Stimulated activated CD4-positive, alpha-beta T cell treated with anti-CD3 and anti-CD28 coated beads, Interleukin-2, amount 100 ng/mL, for 24 hours (primary cell): Measurements from ENCODE around the gene MYRIP.
A peak's percentile ranks its signal among the peaks of the same experiment; 100 is the strongest.

Source experiments
- DNase-seq, 2 donors: peaks; one replicate each; pipeline ENCODE4 v3.0.0-alpha.2; 2020

Gene MYRIP

DNA sequence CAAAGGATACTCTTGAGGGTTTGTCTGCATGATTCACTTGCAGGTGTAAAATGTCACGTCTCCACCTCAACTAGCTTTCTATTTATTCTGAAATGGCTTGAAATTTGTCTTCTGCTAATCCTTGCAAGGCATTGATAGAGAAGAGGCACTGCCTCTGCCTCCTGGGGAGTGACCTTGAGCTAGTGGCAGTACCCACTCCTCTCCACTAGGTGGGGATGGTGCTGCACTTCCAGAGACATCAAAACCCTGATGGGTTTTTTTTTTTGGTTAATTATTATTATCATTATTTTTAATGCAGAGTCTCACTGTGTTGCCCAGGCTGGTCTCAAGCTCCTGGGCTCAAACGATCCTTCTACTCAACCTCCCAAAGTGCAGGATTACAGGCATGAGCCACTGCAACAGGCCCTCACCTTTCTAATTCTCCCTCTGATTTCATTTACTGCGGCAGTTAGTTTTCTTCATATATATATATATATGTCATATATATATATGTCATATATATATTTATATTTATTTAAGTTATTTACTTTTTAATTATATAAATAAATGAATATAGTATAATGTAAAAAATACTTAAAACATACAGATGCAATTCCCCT is 382.5 kb downstream of the MYRIP start:
- DNase-seq = peak; percentile 64 to 68

GRCh38 chr3:40192628-40193027 is 383.2 kb downstream of the MYRIP start:
- DNase-seq = no peak

DNA sequence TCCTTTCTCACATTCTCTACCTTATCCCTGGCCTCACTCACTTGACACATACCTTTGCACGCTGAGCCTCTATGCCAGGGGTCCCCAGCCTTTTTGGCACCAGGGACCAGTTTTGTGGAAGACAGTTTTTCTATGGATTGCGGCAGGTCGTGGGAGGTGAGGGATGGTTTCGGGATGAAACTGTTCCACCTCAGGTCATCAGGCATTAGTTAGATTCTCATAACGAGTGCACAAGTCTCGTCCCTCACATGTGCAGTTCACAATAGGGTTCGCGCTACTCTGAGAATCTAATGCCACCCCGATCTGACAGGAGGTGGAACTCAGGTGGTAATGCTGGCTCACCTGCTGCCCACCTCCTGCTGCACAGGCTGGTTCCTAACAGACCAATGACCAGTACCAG is 387.6 kb downstream of the MYRIP start:
- no peak for DNase-seq

DNA sequence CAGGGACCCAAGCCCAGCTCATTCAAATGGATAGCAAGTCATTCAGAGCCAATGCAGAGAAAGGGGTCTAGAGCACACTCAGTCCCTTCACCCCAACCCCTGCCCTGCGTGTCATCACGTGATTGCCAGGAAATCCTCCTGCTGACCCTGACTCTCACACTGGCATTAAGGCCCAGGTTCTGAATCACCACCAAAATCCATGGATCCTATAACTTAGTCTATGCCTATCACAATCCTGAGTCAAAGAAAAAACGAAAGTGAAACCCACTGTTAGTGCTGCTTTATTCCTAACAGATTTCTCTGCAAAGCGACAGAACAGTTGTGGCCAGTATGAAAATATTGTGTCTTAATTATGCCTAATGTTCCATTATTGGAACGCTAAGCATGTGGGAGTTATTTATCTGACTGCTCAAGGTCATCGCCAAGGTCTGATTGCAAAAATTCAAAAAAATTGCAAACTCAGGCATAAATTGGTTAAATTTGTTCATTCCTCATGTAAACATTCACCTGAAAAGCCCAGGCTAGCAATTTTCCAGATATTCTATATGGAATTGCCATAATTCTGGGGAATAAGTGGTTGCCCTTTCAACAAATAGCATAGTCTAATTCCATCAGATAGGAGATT is 391.4 kb downstream of the MYRIP start:
- no peak for DNase-seq

DNA sequence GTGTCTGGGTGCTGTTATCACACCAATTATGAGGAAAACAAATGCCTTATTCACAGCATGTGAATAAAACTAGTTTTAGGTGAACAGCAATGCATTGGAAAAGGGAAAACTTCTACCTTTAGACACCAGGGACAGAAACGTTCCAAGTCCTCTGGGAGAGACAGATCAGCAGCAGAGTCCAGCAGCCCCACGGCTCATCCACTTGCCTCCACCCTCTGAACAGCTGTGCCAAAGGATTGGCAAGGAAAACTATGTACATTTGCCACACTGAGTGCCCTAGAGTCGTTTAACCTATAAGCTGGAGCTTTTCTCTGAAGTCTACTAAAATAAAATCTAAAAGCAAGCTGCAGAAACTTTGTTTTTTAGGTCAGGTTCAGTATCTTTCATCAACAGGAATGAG is 392.4 kb downstream of the MYRIP start:
- DNase-seq = no peak

DNA sequence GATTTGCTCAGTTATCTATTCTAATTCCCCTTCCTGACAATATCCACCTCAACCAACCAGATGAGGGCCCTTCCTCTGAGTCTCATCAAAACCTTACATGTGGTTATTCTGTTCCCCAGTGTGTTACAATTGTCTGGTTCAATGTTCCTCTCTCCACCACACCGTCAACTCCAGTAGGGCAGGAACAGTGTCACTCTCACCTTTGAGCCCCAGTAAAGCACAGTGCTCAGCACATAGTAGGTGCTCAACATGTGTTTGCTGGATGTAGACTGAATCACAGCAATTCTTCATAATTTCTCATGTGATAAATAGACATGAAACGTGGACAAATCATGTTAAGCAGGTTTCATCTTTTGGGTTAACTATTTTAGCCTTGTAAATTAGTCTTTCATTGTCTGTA is 397.1 kb downstream of the MYRIP start:
- DNase-seq = no peak

DNA sequence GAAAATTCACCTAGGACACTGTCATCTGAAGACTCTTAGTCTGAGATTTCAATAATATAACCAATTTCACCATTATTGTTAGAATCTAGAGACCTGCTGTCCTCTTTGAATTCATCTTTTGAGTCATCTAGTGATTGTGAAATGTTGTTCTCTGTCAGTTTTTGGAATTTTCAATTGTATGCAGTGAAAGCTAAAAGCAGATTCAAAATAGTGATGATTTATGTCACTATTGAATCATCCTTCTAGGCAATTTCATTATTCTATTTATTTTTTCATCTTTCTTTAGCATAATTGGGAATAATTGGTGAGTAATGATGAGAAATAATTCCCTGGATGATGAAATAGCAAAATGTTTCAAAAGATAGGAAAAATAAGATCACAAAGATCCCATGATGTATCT is 398.4 kb downstream of the MYRIP start:
- DNase-seq = no peak

DNA sequence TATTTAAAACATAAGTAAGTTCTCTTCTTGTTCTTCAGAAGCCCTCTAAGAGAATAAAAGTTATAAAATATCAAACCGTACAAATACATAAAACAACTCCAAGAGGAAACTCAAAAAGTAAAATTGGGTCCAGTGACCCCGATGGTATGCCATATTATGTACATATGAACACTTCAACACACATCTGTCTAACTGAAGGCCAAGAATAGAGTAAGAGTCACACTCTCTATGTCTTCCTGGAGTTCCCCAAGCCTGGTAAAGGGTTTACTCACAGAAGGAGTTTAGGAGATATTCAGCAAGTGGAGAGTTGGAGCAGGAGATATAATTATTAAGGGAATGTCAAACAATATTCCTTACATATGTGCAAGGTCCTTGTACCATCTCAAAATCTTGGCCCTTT is 398.8 kb downstream of the MYRIP start:
- DNase-seq = no peak

GRCh38 chr3:40211579-40211978 is 402.2 kb downstream of the MYRIP start:
- DNase-seq = no peak

DNA sequence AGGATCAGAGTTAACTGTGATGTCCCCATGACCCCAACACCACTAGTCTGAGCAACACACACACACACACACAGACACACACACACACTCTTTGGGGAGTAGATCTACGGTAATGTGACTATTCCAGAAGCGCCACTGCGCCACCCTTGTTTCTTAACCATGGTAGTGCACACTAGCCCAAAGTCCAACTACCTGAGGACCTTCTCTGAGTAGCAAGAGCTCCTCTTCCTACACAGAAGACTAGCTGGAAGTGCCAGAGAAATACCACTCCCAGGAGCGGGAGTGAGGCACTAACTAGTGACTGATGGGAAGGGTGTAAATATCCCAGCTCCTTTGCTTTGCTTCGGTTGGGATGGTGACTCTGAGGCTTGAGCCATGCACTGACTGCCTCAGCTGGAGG is 404.1 kb downstream of the MYRIP start:
- no peak for DNase-seq

DNA sequence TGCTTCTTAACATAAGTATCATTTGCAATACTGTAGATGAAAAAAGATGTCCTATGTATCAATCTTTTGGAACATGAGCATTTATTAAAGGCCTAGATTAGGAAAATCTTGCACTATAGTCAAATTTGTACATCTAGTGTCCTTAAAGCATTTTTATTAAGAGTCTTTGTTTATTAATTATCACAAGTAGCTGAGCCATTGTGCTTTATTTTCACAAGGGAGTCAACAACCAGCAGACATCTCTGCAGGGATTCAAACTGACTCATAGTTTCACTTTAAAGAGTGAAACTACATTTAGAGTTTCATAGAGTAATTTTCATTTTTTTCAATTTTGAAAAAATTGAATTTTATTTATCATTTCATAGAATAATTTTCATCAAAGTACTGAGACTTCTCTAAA is 405.6 kb downstream of the MYRIP start:
- DNase-seq = no peak

DNA sequence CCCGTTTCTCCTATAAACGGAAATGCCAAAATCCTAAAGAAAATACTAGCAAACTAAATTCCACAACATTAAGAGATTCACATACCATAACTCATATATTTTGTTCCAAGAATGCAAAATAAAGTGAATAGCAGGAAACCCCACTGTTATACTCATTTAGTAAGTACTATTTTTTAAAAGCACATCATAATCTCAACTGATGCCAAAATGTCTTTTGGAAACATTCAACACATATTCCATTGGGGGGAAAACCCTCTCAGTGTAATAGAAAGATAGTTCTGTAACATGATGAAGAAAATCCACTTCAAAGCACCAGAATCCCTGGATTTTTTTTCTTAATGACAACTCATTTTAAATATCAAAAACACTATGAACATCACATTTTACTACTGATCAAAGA is 407.1 kb downstream of the MYRIP start:
- no peak for DNase-seq

- no peak for DNase-seq
These were observed 414.4 kb downstream of the MYRIP start for GRCh38 chr3:40223856-40224255.

GRCh38 chr3:40224796-40225515 is 415.5 kb downstream of the MYRIP start:
- no peak for DNase-seq

GRCh38 chr3:40226636-40227035 is 417.2 kb downstream of the MYRIP start:
- DNase-seq = no peak

- DNase-seq = no peak
These were observed 419.5 kb downstream of the MYRIP start for GRCh38 chr3:40228792-40229350.

DNA sequence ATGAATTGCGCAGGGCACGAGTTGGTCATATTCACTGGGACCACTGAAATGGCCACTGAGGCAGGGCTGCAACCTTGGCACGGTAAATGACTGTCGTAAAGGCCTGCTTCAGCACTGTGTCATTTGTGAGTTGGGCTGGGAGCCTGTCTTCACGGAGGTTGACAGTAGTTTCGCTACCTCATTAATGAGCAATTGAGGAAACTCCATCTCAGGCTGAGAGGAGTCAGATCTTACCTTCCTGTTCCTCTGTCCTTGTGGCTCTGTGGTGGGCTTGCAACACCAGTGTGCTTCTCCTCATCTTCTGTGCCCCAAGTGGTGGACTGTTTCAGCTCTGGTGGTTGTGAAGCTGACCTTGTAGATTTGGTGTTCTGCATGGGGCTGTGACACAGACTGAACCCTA is 420.0 kb downstream of the MYRIP start:
- DNase-seq = no peak

- DNase-seq = no peak
These were observed 420.6 kb downstream of the MYRIP start for GRCh38 chr3:40229963-40230362.

- no peak for DNase-seq
These were observed 421.0 kb downstream of the MYRIP start for GRCh38 chr3:40230382-40230781.

- no peak for DNase-seq
These were observed 423.2 kb downstream of the MYRIP start for GRCh38 chr3:40232626-40233025.

DNA sequence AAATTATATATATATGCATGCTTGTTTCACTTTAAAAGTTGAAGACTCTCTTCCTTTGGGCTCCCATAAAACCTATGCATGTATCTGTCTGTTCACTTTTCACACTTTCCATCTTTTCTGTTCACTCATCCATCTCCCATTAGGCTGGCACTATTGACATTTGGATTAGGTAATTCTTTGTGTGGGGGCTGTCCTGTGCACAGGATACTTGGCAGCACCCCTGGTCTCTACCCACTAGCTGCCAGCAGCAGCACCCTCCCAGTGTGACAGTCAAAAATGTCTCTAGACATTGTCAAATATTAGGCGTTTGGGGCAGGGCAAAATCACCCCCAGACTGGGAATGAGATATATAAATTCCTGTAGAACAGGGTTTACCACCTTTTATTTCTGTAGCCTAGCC is 427.8 kb downstream of the MYRIP start:
- DNase-seq = no peak

GRCh38 chr3:40237889-40238571 is 428.6 kb downstream of the MYRIP start:
- DNase-seq = no peak

DNA sequence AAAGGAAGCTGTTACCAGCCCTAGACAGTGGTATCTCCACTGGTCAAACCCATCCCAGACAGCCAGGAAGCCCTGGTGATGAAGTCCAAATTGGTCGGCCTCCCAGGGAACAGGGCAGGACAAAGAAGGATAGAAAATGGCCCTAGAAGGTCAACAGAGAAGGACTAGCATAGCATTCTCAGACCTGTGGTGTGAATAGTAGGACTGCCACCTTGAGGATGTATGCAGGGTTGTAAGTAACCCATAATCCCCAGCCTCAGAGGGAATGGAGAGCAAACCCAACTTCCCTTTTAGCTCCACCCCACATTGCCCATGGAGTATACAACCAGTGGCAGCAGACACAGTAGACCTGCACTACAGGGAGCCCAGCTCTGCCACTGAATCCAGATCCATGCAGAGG is 431.5 kb downstream of the MYRIP start:
- no peak for DNase-seq

DNA sequence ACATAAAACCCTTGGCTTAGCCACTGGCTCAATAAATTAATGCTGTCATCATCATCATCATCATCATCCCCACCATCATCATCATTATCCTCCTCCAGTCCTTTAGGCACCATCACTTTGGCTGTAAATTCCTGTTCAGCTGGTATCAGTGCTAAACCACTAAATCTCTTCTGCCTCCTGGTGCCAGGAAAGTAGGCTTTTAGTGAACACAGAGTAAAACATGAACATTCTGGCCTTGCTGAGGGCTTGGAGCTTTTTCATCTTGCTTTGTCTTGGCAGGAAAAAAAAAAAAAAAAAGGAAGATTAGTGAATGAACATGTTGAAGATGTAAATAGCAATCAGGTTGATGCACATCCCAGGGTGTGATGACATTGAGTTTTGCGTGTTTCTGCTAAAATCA is 432.8 kb downstream of the MYRIP start:
- no peak for DNase-seq
